Adrenal gland (tissue), 12 donors: ENCODE results near the gene PTPRE. TPM values are rescaled to one million over a fixed set of nuclear protein-coding genes. Genes with fewer than 3 reads are reported as not detected.

Experiments used
- DNase-seq, 7 donors: peaks; one replicate each; pipeline ENCODE4 v3.0.0-alpha.2; 2019 to 2020
- H3K27ac ChIP-seq, 5 donors: fragments of 200-600 bp; sonication (generic) in 4 of 5; 1 replicate in 3 of 5; 2 replicates in 2 of 5; pipeline versions ENCODE4 v1.5.1 to v1.8.0; 2016 to 2020; ENCODE audit warnings: mild to moderate bottlenecking in 1 of 5
- H3K27me3 ChIP-seq: fragments of 200-600 bp; 2 replicates; pipeline ENCODE4 v1.8.0; 2021
- H3K36me3 ChIP-seq, 2 donors: fragments of 200-600 bp; replicated peaks in 1 of 2; 1 replicate in 1 of 2; 2 replicates in 1 of 2; pipeline versions ENCODE4 v1.5.1 to v1.8.0; 2018 to 2022
- H3K4me1 ChIP-seq, 2 donors: fragments of 200-600 bp; replicated peaks in 1 of 2; 1 replicate in 1 of 2; 2 replicates in 1 of 2; pipeline versions ENCODE4 v1.5.1 to v1.8.0; 2018 to 2021
- H3K4me3 ChIP-seq, 4 donors: fragments of 200-600 bp; sonication (generic) in 3 of 4; one replicate each; pipeline ENCODE4 v1.5.1; 2016 to 2018
- H3K9me3 ChIP-seq, 3 donors: fragments of 200-600 bp; sonication (generic) in 1 of 3; replicated peaks in 1 of 3; 1 replicate in 2 of 3; 2 replicates in 1 of 3; pipeline versions ENCODE4 v1.5.1 to v1.8.0; 2016 to 2021
- POLR2A ChIP-seq, 2 donors: fragments of 450-650 bp; IDR thresholded peaks; one replicate each; pipeline ENCODE4 v1.6.1; 2017; ENCODE audit warnings: antibody characterized with exemption in 2 of 2, mild to moderate bottlenecking in 2 of 2, moderate library complexity in 1 of 2
- WGBS, 4 donors: extraction: QIAGEN DNeasy Blood & Tissue Kit in 2 of 4; methylation state at CpG; one replicate each; pipeline versions ENCODE4 v1.1.5 to v1.1.7; 2013 to 2017; 5-methylcytosine and 5-hydroxymethylcytosine counted together
- intact Hi-C, 2 donors: fragments of 100-400 bp; cut with DNase I; formaldehyde crosslinking; loops; one replicate each; pipeline versions ENCODE4 v1.14.1 to v1.15.0; 2022 to 2023
- polyA plus RNA-seq, 3 donors: library from polyadenylated mRNA; stranded (reverse); fragments of 200-250 nt in 2 of 3; fragments of 350-450 nt in 1 of 3; fragmentation: Illumina TruSeq in 1 of 3; extraction: RNeasy Lipid Tissue Mini Kit (QIAGEN cat#74804) in 1 of 3; gene quantifications; one replicate each; pipeline ENCODE4 v1.2.3, GENCODE V29; 2013 to 2014
- total RNA-seq, 9 donors: library from RNA; depleted of rRNA in 4 of 9; stranded (reverse); fragments of >200 nt in 4 of 9; fragments of 120-200 nt in 1 of 9; fragmentation: NEBNext Ultra II Directional in 1 of 9; extraction: Animal tissue kit (Norgen Biotek cat#: 25700) in 1 of 9; gene quantifications; one replicate each; pipeline versions ENCODE4 v1.1.0 to v1.2.4, GENCODE V29; 2013 to 2023
- TF ChIP-seq, protein P1 (sequence below), 6 experiments: fragments of 450-650 bp in 4 of 6; fragments of 200-600 bp in 2 of 6; sonication (generic) in 1 of 6; IDR thresholded peaks; 1 replicate in 5 of 6; 2 replicates in 1 of 6; pipeline versions ENCODE4 v1.5.1 to v1.8.0; 2016 to 2021; ENCODE audit warnings: antibody characterized with exemption in 6 of 6, mild to moderate bottlenecking in 2 of 6, moderate library complexity in 1 of 6
- donor health status: healthy with polysubstance abuse.
- donor health status: Bipolar disorder and iron deficiency.
- donor health status: DM: yes; HTN: yes; CAD: no.
- donor health status: DM: no; HTN: no; CAD: no.
- donor health status: DM: no; HTN: no; CAD: no.
- donor health status: DM: yes; HTN: yes; CAD: no.

The PTPRE gene
- total and polyA plus RNA-seq, 12 donors = 7.6 to 52.8 (median 41.0) TPM

DNA sequence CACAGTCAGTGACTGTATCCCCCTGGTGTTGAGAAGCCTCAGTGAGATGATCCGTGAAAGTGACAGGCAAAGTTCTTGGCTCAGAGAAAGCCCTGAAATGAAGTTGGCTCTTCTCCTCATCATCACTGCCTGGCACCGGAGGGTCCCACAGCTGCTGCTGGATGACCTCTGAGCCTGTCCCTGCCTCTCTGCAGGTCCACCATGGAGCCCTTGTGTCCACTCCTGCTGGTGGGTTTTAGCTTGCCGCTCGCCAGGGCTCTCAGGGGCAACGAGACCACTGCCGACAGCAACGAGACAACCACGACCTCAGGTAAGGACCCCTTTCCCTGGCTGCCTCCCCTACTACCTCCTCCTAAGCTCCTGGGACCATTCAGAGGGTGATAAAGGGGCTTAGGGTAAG, 133.8 kb downstream of the PTPRE start:
- 85 to 97% (median 92%) methylated on average over 7 to 8 of the region's 8 CpGs for WGBS, 4 donors
- H3K36me3 ChIP-seq = no peaks in the 10 kb centered on the region
- H3K27ac ChIP-seq = no peak overlapping the region
- intact Hi-C loops = no loop called here
- no peak for DNase-seq
- H3K27me3 ChIP-seq = no peaks in the 10 kb centered on the region
- H3K9me3 ChIP-seq = no peaks in the 10 kb centered on the region
- H3K4me3 ChIP-seq = no peak overlapping the region
- TF ChIP-seq POLR2A (IDR thresholded peaks at IDR 0.05) = no peak
- TF ChIP-seq, protein P1, sequence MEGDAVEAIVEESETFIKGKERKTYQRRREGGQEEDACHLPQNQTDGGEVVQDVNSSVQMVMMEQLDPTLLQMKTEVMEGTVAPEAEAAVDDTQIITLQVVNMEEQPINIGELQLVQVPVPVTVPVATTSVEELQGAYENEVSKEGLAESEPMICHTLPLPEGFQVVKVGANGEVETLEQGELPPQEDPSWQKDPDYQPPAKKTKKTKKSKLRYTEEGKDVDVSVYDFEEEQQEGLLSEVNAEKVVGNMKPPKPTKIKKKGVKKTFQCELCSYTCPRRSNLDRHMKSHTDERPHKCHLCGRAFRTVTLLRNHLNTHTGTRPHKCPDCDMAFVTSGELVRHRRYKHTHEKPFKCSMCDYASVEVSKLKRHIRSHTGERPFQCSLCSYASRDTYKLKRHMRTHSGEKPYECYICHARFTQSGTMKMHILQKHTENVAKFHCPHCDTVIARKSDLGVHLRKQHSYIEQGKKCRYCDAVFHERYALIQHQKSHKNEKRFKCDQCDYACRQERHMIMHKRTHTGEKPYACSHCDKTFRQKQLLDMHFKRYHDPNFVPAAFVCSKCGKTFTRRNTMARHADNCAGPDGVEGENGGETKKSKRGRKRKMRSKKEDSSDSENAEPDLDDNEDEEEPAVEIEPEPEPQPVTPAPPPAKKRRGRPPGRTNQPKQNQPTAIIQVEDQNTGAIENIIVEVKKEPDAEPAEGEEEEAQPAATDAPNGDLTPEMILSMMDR (IDR thresholded peaks at IDR 0.05) = no peak
- peaks cover 0 to 8% of the 10 kb centered on the region in 2 donors for H3K4me1 ChIP-seq

DNA sequence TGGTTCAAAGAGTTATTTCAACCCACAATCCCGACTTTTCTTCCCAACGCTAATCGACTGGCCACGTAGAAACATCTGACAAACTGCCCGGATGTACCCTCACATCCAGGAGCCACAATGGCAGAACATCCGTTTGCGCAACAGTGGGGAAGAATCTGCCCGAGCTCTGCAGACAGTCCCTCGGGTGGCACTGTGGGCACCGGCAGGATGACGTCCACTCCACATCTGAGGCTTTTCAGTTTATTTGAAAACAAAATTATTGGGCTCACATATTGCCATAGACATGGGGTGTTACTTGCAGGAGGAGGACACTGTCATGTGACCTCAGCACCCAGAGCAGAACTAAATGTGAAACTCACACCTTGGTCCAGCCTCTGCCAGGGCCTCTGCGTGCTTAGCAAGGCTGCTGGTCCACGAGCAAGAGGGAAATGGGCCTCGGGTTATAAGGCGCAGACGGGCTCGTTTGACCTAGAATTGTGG, 135.3 kb downstream of the PTPRE start:
- TF ChIP-seq, protein P1 (IDR thresholded peaks at IDR 0.05) = no peak
- no peak for TF ChIP-seq POLR2A (IDR thresholded peaks at IDR 0.05)
- Histone ChIP-seq H3K27ac (no peak overlapping the region), H3K4me1 (peaks cover 0 to 7% of the 10 kb centered on the region in 2 donors), H3K27me3 (no peaks in the 10 kb centered on the region), H3K9me3 (no peaks in the 10 kb centered on the region), H3K4me3 (no peak overlapping the region), H3K36me3 (no peaks in the 10 kb centered on the region)
- no peak for DNase-seq
- 87 to 91% (median 89%) methylated on average over 13 to 17 of the region's 17 CpGs for WGBS, 4 donors
- intact Hi-C loops = no loop called here

DNA sequence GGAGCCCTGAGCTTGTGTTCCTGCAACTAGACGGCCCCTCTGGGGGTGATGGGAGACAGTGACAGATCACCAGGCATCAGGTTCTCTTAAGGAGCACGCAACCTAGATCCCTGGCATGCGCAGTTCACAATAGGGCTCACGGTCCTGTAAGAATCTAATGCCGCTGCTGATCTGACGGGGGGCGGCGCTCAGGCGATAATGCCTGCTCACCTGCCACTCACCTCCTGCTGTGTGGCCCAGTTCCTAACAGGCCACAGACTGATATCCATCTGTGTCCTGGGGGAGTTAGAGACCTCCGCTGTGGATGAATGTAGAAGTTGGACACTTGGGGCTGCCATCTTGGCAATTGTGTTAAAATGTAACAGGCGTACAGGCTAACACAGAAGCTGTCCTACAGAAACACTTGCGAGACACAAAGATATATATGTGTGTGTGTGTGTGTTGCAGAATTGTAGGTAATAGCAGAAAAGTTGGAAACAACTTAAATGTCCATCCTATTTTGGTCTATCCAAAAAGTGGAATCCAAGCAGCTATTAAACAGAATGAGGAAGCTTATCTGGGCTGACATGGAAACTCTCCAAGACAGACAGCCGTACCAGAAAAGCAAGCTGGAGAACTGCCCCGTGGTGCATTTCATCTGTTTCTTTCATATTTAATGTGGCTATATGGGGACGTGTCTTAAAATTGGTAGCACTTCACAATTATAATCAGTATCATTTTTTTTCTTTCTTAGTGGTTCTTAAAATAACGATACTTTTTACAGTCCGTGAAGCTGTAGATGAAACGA, 136.5 kb downstream of the PTPRE start:
- 80 to 86% (median 82%) methylated on average over 18 of the region's 18 CpGs for WGBS, 4 donors
- intact Hi-C loops = no loop called here
- DNase-seq = no peak
- no peaks in the 10 kb centered on the region for H3K36me3 ChIP-seq
- peaks cover 0 to 3% of the 10 kb centered on the region in 2 donors for H3K4me1 ChIP-seq
- no peaks in the 10 kb centered on the region for H3K27me3 ChIP-seq
- no peak overlapping the region for H3K4me3 ChIP-seq
- no peak for TF ChIP-seq POLR2A (IDR thresholded peaks at IDR 0.05)
- TF ChIP-seq, protein P1 (IDR thresholded peaks at IDR 0.05) = no peak
- H3K9me3 ChIP-seq = no peaks in the 10 kb centered on the region
- H3K27ac ChIP-seq = no peak overlapping the region

DNA sequence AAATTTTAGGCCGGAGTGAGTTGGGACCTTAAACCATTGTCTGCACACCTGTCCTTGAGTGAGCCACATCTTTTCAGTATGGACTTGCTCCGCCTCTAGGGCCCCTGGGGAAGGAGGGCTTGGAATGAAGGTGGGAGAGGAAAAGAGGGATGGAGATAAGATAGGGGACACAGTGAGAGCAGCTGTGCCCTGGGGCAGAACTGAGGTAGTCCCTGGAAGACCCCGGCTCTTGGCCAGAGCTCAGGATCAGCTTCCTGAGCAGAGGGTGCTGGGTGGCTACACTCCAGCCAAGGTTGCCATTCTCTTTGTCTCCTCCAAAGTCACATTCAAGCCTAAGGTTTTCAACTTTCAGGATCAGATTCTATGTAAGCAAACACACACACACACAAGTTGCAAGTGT, 137.3 kb downstream of the PTPRE start:
- Histone ChIP-seq H3K27ac (no peak overlapping the region), H3K27me3 (no peaks in the 10 kb centered on the region), H3K4me3 (no peak overlapping the region), H3K9me3 (no peaks in the 10 kb centered on the region), H3K36me3 (no peaks in the 10 kb centered on the region), H3K4me1 (peaks cover 0 to 3% of the 10 kb centered on the region in 2 donors)
- no peak for DNase-seq
- intact Hi-C loops = no loop called here
- TF ChIP-seq POLR2A (IDR thresholded peaks at IDR 0.05) = no peak
- 92 to 96% (median 94%) methylated on average over 3 of the region's 3 CpGs for WGBS, 4 donors
